ENCODE measurements around the gene NQO2. TPM values are rescaled to one million over a fixed set of nuclear protein-coding genes. Genes with fewer than 3 reads are reported as not detected.

The NQO2 gene
- total and polyA plus RNA-seq, 2 of the 13 experiments (the other 11 are each of a cell fraction or from before 2014, with no cell fraction given) = 32.2 to 56.5 TPM

GRCh38 chr6:3001773-3002293 lies 2.1 kb downstream of the NQO2 start (continued):
- TF ChIP-seq ZNF333 (CRISPR knock-in tag; IDR thresholded peaks at IDR 0.05; ENCODE audit: borderline replicate concordance) = no peak
- TF ChIP-seq CC2D1A (CRISPR knock-in tag; IDR thresholded peaks at IDR 0.05) = no peak
- TF ChIP-seq ZNF800 (CRISPR knock-in tag; IDR thresholded peaks at IDR 0.05) = no peak
- no peak for TF ChIP-seq SUZ12 (IDR thresholded peaks at IDR 0.05; ENCODE audit: low read depth, low read length)
- no peak for TF ChIP-seq ZNF33A (CRISPR knock-in tag; IDR thresholded peaks at IDR 0.05; ENCODE audit: borderline replicate concordance)
- no peak for TF ChIP-seq MBNL3 (CRISPR knock-in tag; conservative IDR thresholded peaks at IDR 0.05)
- TF ChIP-seq SRF (IDR thresholded peaks at IDR 0.05; ENCODE audit: low read depth, low read length) = no peak
- no peak for TF ChIP-seq ZBTB44 (CRISPR knock-in tag; IDR thresholded peaks at IDR 0.05)
- TF ChIP-seq PCBP1 (IDR thresholded peaks at IDR 0.05; ENCODE audit: borderline replicate concordance, low read depth, low read length) = no peak
- no peak for TF ChIP-seq CSRNP1 (CRISPR knock-in tag; IDR thresholded peaks at IDR 0.05)
- TF ChIP-seq SIN3B (IDR thresholded peaks at IDR 0.05; ENCODE audit: low read length) = no peak
- TF ChIP-seq REL (CRISPR knock-in tag; conservative IDR thresholded peaks at IDR 0.05) = no peak
- TF ChIP-seq RFX1 (IDR thresholded peaks at IDR 0.05) = no peak
- no peak for TF ChIP-seq ELF4 (CRISPR knock-in tag; IDR thresholded peaks at IDR 0.05; ENCODE audit: borderline replicate concordance)
- no peak for TF ChIP-seq ZNF230 (CRISPR knock-in tag; IDR thresholded peaks at IDR 0.05)
- TF ChIP-seq ZSCAN30 (CRISPR knock-in tag; IDR thresholded peaks at IDR 0.05) = no peak
- TF ChIP-seq ETV5 (CRISPR knock-in tag; IDR thresholded peaks at IDR 0.05; ENCODE audit: borderline replicate concordance) = no peak
- TF ChIP-seq ZNF510 (CRISPR knock-in tag; IDR thresholded peaks at IDR 0.05; ENCODE audit: low read depth) = no peak
- no peak for TF ChIP-seq ZNF501 (CRISPR knock-in tag; IDR thresholded peaks at IDR 0.05)
- TF ChIP-seq JUND (CRISPR knock-in tag; IDR thresholded peaks at IDR 0.05) = peak; percentile 63; the same call in 1 of the 2 replicates
- no peak for TF ChIP-seq ZNF75D (CRISPR knock-in tag; IDR thresholded peaks at IDR 0.05; ENCODE audit: borderline replicate concordance)
